GM19467 (cell line): ENCODE measurements around the gene CABP7.

Experiments used
- ATAC-seq: cut with Tn5 transposase; IDR thresholded peaks from one replicate; pipeline ENCODE4 v1.9.1; 2021; ENCODE audit warnings: mild to moderate bottlenecking, moderate library complexity; ENCODE audit not compliant: unreplicated experiment

The CABP7 gene

GRCh38 chr22:29719899-29720645, at the start of gene CABP7:
Gene CABP7 (plus strand): TSS chr22:29720003. CDS start chr22:29720425, 422 bp downstream.
- ATAC-seq: no peak

DNA sequence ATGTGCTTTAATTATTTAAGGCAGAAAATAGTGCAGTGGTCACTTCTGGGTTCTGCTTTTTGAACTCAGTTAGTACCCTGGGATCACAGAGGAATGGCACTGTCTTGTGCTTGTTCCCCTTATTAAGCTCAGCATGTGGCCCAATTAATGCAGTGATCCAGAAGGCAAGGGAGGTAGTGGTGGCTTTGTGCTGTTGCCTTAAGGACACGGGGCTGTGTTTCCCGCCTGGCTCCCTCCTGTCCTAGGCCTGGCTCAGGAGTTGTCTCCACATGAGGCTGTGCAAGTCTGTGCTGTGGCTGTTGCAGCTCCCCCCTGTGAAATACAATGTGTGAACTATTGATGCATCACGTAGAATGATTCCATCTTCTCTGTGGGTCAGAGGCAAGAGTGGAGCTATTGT, 49.2 kb upstream of the CABP7 start:
- no peak for ATAC-seq

DNA sequence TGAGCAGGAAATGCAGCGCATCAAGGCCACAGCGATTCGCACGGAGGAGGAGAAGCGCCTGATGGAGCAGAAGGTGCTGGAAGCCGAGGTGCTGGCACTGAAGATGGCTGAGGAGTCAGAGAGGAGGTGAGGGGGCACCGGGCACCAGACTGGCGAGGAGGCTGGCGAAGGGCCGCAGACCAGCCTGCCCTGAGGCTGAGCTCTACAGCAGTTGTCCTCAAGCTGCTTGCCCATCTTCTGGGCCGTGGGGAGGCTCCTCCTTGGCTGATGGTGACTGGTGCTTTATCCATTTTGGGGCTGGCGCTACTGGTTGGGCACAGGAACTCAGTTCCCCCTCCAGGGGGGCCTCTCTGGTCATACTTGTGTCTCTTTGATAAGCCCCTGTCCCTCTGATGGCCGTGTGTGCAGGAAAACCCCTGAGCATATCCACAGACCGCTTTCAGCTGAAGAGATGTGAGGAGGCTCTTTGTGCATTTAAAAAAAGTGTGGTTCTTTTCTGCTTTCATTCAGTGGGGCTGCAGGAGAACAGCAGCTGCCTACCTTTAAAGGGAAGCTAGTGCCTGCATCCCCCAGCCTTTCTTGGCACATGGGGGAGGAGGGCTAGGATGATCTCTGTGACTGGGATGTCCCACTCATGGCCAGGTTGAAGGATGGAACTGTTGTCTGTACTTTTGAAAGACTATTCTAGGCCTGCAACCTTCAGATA, 46.3 kb upstream of the CABP7 start:
- no peak for ATAC-seq

DNA sequence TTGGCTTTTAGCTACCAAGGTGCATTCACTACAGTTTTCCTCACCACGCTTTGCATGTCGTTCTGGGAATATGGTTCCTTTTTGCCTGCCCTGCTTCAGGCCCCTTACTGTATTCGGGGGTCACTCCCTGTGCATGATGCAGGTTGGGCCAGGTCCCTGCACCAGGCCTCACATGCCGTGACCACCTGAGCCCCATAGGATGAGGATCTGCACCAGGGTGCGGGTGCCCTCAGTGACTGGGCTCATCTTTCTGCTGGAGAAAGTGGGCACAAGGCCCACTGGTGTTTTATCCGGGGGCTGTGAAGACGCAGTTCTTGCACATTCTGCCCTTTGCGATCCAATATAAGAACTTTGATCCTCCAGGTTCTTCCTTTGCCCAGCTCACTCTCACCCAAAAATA, 45.7 kb upstream of the CABP7 start:
- no peak for ATAC-seq

- ATAC-seq: no peak
These were observed 40.5 kb upstream of the CABP7 start for GRCh38 chr22:29679316-29679715.

- no peak for ATAC-seq
These were observed 36.3 kb upstream of the CABP7 start for GRCh38 chr22:29683536-29683935.

- no peak for ATAC-seq
These were observed 35.6 kb upstream of the CABP7 start for GRCh38 chr22:29684244-29684643.

DNA sequence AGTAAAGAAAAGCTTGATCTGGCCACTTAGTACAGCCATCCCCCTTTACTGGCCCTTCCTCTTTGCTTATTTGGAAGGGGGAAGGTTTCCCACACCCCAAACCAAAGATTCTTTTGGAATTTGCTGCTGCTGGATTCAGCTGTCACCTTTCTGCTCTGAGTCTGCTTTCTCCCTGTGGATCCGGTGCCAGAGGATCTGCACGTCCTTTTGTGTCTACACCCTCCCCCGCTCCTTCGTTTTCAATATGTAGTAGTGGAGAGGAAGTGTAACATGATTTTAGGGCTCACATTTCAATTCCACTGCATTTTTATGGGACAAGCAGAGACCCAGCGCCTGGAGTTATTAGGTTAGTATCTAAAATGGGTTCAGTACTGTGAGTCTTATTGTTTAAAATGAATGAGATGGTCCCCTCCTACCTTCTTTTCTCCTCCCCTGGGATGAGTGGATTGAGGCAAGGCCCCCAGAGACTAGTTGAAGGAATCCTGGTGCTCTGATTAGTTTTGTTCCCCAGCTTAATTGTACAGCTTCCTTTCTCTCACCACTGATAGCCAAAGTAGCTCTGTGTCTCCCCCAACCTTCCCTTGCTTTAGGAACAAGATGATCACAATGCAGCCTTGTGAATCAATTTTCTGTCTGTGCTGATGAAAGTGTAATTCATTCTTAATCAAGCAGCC, 30.5 kb upstream of the CABP7 start:
- ATAC-seq: no peak

DNA sequence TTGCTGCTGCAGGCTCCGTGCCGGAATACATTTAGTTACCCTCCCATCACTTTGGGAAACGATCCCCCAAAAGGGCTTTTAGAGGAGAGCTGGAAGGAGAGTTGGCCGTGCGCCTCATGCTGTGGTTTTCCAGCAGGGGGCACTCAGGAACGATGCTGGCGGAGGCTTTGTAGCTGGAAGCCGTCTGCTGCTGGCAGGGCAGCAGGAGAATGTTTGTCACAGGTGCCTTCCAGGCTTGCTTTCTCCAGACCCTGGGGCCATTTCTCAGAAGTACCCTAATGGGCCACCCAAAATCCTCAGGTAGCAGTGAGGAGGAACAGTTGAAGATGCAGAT, 30.0 kb upstream of the CABP7 start:
- no peak for ATAC-seq

DNA sequence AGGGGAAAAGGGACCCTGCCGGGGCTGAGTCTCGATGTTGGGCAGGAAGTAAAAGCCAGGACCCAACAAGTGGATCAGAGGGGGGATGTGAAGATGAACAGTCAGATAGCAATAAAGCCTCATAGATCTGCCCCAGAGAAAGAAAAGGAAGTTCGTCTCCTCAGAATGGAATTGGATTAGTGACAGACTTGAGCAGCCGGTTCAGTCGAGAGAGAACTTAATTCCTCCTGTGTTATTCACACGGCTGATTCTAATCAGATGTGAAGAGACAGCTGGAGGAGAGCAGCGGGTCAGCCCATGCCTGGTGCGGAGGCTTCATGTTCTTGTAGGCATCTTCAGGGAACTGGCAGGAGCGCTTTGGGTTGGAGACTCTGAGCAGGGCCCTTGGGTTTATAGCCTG, 29.3 kb upstream of the CABP7 start:
- no peak for ATAC-seq

- no peak for ATAC-seq
These were observed 28.0 kb upstream of the CABP7 start for GRCh38 chr22:29691636-29692326.

DNA sequence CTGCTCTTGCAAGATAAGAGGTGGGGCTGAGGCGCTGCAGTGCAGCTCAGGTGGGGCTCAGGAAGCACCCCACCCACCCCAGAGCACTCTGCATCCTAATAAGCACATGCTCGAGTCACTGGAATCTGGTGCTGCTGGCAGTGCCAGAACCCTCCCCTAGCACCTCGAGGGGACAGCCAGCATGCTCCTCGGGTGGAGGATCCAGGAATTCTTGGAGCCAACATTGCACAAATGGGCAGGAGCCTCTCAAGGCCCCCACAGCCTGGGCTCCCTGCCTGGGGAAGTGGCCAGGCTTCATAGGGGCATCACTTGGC, 27.5 kb upstream of the CABP7 start:
- ATAC-seq: no peak

DNA sequence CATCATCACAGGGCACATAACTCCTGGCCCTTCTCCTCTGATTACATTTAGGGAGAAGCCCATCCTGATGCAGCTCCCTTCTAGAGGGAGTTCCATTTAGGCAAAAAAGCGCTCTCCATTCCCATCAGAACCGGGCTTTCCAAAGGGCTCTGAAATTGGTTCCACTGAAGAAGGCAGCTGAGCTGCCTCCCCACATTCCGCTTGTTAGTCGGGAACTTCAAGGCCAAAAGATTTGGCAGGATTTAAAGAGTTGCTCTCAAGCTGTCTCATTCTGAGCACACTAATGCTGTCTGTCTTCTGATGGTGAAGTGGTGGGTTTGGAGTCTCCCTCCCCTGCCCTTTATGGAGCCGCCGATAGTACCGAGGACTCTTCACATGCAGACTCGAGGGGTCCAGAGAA, 26.6 kb upstream of the CABP7 start:
- no peak for ATAC-seq

- ATAC-seq: no peak
These were observed 26.1 kb upstream of the CABP7 start for GRCh38 chr22:29693671-29694070.

GRCh38 chr22:29695129-29695926, 24.5 kb upstream of the CABP7 start:
- ATAC-seq: no peak

DNA sequence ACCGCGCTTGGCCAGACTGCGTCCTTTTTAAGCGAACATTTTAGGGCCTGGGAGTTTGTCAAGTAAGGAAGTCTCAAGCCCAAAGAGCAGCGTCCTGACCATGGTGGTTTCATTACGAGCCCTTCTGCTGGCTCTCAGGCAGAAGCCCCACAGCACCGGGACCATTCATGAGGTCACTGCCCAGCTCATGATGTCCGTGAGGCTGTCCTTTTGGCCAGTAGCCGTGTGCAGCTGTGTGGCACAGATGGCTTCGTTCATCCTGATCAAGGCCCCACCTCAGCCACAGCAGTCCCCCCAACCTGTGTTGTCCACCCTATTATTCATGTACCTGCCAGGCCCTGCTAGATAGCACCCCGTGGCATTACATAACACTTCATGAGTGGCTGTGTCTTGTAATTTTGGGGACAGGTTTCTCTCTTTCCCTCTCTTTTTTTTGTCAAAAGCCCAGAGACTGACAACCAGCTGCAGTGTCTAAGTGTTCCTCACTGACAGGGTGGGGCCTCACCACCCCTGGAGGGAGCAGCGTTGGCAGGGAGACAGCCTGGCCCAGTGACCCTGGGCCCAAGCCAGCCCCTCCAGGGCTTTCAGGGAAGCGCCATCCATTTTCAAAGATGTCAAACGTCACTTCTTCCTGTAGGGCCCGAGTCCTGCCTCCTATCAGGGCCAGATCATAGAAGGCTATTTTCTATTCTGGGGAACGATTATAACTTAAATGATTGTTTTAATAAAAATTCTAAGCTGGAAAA, 21.8 kb upstream of the CABP7 start:
- no peak for ATAC-seq

- no peak for ATAC-seq
These were observed 19.4 kb upstream of the CABP7 start for GRCh38 chr22:29700206-29700899.

DNA sequence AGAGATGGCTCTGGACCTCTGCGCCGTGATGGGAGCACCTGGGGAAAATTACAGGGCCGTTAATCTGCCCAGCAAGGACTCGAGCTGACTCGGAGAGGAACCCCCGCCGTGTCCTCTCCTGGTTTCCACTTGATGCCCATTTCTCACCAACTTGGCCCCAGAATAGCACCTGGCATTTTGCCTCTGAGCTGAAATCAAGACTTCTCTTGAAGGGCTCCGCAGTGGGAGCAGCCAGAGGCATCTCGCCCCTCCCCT, 19.0 kb upstream of the CABP7 start:
- ATAC-seq: no peak

DNA sequence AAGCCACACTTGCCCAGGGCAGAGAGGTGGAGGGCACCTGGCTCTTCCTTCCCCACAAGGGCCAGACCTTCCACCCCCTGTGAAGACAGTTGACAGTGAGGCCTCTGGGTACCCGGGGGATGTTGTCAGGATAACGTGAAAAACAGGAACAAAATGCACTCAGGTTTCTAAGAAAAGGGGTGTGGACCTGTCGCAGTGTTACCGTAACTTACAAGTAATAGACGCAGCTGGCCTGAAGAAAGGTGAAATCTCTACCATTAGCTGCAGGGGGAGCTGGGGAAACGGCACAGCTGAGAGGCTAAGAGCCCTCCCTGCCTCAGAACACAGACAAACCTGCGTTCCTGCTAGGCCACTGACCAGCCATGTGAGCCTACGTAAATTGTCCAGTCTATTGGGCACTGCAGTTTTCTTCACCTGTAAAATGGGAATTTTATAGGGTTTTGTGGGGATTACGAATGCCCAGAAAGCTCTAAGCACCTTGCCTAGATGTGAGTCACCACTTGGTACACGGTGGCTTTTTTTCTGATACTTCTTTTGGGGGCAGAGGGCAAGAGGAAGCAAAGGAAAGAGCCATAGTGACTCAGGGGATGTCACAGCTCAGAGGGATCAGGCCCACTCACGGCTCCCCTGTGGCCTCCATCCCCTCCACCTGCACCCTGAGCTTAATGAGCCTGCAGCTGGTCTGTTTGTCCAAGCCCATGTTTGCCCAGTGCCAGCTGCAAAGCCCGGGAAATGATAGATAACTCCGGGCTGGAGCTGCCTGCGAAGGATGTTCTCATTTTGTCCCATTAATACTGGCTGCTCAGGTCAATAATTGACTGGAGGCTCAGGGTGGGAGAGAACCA, 18.4 kb upstream of the CABP7 start:
- no peak for ATAC-seq
